Activated CD4-positive, alpha-beta memory T cell treated with anti-CD3 and anti-CD28 coated beads, Interleukin-2, amount 10 ng/mL, durations not matched to agents 7 days and 5 days (primary cell): ENCODE data around the gene CXCL11. TPM values are rescaled to one million over a fixed set of nuclear protein-coding genes. Genes with fewer than 3 reads are reported as not detected.
"Not testable (repeated sequence)": the region's sequence is repeated elsewhere in the genome, so short reads cannot be mapped to it uniquely, and the experiment has no call there.

Experiments used
- CTCF ChIA-PET: fragments of 350-600 bp; sonication (Branson Sonifier 250); formaldehyde crosslinking; loops from one replicate; lab custom pipeline; 2021; ENCODE audit warnings: antibody characterized with exemption, inconsistent platforms; lab: Charles Lee
- POLR2A ChIA-PET: fragments of 350-600 bp; sonication (Branson Sonifier 250); formaldehyde crosslinking; loops from one replicate; lab custom pipeline; 2021; ENCODE audit warnings: antibody characterized with exemption; lab: Charles Lee
- DNase-seq: peaks from one replicate; pipeline ENCODE4 v3.0.0-alpha.2; 2020
- H3K27ac Mint-ChIP-seq: one replicate; pipeline ENCODE4 v1.8.0; 2021; ENCODE audit warnings: mild to moderate bottlenecking, mixed read lengths
- H3K27me3 Mint-ChIP-seq: one replicate; pipeline ENCODE4 v1.8.0; 2021; ENCODE audit warnings: mixed read lengths
- H3K36me3 Mint-ChIP-seq: one replicate; pipeline ENCODE4 v1.8.0; 2021; ENCODE audit warnings: low read depth, mixed read lengths
- H3K4me1 Mint-ChIP-seq: one replicate; pipeline ENCODE4 v1.8.0; 2021; ENCODE audit warnings: mixed read lengths
- H3K4me3 Mint-ChIP-seq: one replicate; pipeline ENCODE4 v1.8.0; 2021; ENCODE audit warnings: mild to moderate bottlenecking, mixed read lengths
- H3K9me3 Mint-ChIP-seq: one replicate; pipeline ENCODE4 v1.8.0; 2021; ENCODE audit warnings: mixed read lengths
- total RNA-seq, 2 experiments: library from RNA; stranded (reverse); gene quantifications; one replicate each; pipeline ENCODE4 v1.2.3, GENCODE V29; 2021

Gene CXCL11
- total RNA-seq, 2 experiments from 2014 or later = 0.28 to 0.33 TPM

DNA sequence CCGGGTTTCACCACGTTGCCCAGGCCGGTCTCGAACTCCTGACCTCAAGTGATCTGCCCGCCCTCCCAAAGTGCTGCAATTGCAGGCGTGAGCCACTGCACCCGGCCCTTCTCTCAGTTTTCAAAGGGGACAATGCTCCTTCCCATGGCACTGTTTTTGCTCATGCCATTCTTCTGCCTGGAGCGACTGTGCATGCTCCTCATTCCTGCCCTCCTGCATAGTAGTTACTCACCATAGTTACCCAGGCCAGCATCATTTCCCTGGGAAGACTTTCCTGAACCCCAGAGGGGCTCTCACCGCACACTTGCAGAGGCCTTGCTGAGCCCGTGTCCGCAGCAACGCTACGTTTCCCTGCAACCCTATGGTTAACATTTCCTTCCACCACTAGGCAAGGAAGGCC lies 25.3 kb downstream of the CXCL11 start:
- no peak overlapping the region for H3K27ac Mint-ChIP-seq
- no peaks in the 10 kb centered on the region for H3K9me3 Mint-ChIP-seq
- peaks cover 5% of the 10 kb centered on the region for H3K36me3 Mint-ChIP-seq
- ChIA-PET POLR2A (no interaction called here), CTCF (interaction anchor here (1.6 kb wide), 1 partner anchor 26 kb away, joined by 4 read pairs; no protein-coding TSS in a partner anchor)
- H3K27me3 Mint-ChIP-seq = peaks cover 8% of the 10 kb centered on the region
- DNase-seq = no peak
- H3K4me3 Mint-ChIP-seq = no peak overlapping the region
- H3K4me1 Mint-ChIP-seq = peaks cover 10% of the 10 kb centered on the region

GRCh38 chr4:76009311-76009710 lies 26.6 kb downstream of the CXCL11 start:
- CTCF ChIA-PET = interaction anchor here (1.2 to 1.6 kb wide), 2 partner anchors 13 to 27 kb away, joined by 4 to 5 read pairs; no protein-coding TSS in a partner anchor
- peaks cover 2% of the 10 kb centered on the region for H3K36me3 Mint-ChIP-seq

GRCh38 chr4:76007089-76007862 lies 28.6 kb downstream of the CXCL11 start, which contains the start of gene CXCL9:
Gene CXCL9 (minus strand): TSS chr4:76007509. CDS start chr4:76007449, 60 bp downstream.
- Mint-ChIP-seq H3K27ac (no peak within 1 kb of the TSS), H3K4me1 (peaks cover 14% of the 10 kb centered on the region), H3K27me3 (peaks cover 8% of the 10 kb centered on the region), H3K4me3 (no peak within 1 kb of the TSS), H3K36me3 (no peaks in the 10 kb centered on the region), H3K9me3 (no peaks in the 10 kb centered on the region)
- ChIA-PET CTCF (interaction anchor here (1.5 kb wide), 1 partner anchor 11 kb away, joined by 5 read pairs; no protein-coding TSS in a partner anchor), POLR2A (no interaction called here)
- no peak for DNase-seq

More at GRCh38 chr4:76009311-76009710, 26.6 kb downstream of the CXCL11 start:
- no peak for DNase-seq
- no peak overlapping the region for H3K4me3 Mint-ChIP-seq
- peaks cover 8% of the 10 kb centered on the region for H3K27me3 Mint-ChIP-seq
- no peak overlapping the region for H3K27ac Mint-ChIP-seq
- POLR2A ChIA-PET = no interaction called here
- H3K9me3 Mint-ChIP-seq = no peaks in the 10 kb centered on the region
- H3K4me1 Mint-ChIP-seq = peaks cover 10% of the 10 kb centered on the region

DNA sequence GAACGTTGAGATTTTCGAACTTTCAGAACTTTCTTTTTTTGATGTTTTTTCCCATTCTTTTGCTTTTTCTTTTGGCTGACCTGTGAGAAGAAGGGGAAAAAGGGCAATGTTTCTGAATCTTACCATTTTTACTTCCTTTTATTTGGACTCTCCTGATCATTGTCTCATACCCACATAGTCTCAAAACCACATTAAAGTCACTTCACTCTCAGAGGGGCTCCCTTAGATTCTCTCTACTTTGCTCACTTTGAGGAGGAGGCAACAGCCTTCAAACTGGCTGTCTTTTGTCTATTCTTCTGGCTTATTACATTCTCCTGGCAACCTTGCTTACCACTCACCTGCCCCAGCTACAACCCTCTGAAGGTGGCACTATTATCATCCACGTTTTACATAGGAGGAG lies 32.2 kb downstream of the CXCL11 start:
- DNase-seq = no peak
- H3K36me3 Mint-ChIP-seq = no peaks in the 10 kb centered on the region
- ChIA-PET POLR2A (no interaction called here), CTCF (no interaction called here)
- H3K27ac Mint-ChIP-seq = no peak overlapping the region
- peaks cover 7% of the 10 kb centered on the region for H3K4me1 Mint-ChIP-seq
- H3K27me3 Mint-ChIP-seq = peaks cover 6% of the 10 kb centered on the region
- no peaks in the 10 kb centered on the region for H3K9me3 Mint-ChIP-seq
- no peak overlapping the region for H3K4me3 Mint-ChIP-seq

DNA sequence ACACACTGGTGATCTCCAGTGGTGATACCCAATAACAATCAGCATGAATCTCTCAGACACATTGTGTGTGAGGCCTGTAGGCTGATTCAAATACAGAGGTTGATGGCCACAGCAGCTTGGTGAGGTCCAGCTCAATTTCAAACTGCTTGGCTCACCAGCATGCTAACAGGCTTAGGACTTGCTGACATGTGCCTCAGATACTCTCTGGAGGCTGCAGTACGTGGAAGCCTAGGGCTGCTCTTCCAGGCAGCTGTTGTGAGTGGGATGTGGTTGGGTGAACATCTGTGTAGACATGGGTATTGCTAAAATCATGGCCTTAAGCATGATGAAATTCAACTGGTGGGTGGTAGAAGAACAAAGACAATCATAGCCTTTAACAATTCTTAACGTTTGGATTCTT lies 32.8 kb downstream of the CXCL11 start:
- CTCF ChIA-PET = no interaction called here
- H3K27ac Mint-ChIP-seq = no peak overlapping the region
- H3K9me3 Mint-ChIP-seq = no peaks in the 10 kb centered on the region
- H3K27me3 Mint-ChIP-seq = peaks cover 4% of the 10 kb centered on the region
- no peak overlapping the region for H3K4me3 Mint-ChIP-seq
- peaks cover 7% of the 10 kb centered on the region for H3K4me1 Mint-ChIP-seq
- no peak for DNase-seq
- no peaks in the 10 kb centered on the region for H3K36me3 Mint-ChIP-seq
- POLR2A ChIA-PET = no interaction called here

- no peaks in the 10 kb centered on the region for H3K9me3 Mint-ChIP-seq
- no peak overlapping the region for H3K4me3 Mint-ChIP-seq
- peaks cover 3% of the 10 kb centered on the region for H3K27me3 Mint-ChIP-seq
- POLR2A ChIA-PET = no interaction called here
- DNase-seq = no peak
- CTCF ChIA-PET = no interaction called here
- H3K27ac Mint-ChIP-seq = no peak overlapping the region
- H3K4me1 Mint-ChIP-seq = peaks cover 7% of the 10 kb centered on the region
- no peaks in the 10 kb centered on the region for H3K36me3 Mint-ChIP-seq
Observed at GRCh38 chr4:76002176-76002575, 33.7 kb downstream of the CXCL11 start.

DNA sequence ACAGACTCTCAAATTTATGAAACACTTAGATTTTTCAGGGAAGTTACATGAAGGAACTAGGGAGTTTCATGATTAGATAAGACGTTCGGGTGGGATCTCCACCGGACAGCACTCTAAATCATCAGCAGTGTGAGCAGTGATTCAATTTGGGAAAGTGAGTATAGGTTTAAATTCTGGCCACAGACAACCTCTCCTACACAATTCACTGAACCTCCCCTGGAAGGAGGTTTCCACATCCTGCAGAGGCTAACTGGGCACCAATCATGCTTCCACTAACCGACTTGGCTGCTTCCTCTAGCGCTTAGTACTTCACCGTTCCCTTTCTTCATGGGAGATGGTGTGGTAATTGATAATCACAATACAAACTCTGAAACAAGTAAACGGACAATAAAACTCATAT lies 34.2 kb downstream of the CXCL11 start:
- H3K9me3 Mint-ChIP-seq = no peaks in the 10 kb centered on the region
- peaks cover 7% of the 10 kb centered on the region for H3K4me1 Mint-ChIP-seq
- ChIA-PET POLR2A (no interaction called here), CTCF (interaction anchor here (0.6 kb wide), 1 partner anchor 66 kb away, joined by 3 read pairs; no protein-coding TSS in a partner anchor)
- H3K4me3 Mint-ChIP-seq = no peak overlapping the region
- DNase-seq = no peak
- no peaks in the 10 kb centered on the region for H3K27me3 Mint-ChIP-seq
- H3K36me3 Mint-ChIP-seq = no peaks in the 10 kb centered on the region
- H3K27ac Mint-ChIP-seq = no peak overlapping the region

DNA sequence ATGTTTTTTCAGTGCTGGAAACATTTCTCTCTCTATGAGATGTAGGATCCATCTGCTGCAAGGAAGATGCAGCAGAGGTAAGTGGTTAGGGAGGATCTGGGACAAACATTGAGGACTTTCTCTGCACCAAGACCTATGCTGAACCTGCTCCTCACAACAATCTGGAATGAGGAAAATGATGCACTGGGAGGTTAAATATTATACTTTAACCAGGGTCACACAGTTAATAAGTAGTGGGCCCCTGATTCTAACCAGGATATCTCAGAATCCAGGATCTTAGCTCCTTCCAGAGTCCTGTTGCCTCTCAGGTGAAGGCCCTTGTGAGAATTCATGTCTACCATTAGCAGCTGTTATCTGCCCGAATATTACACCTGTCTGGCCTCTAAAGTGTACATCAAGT lies 35.6 kb downstream of the CXCL11 start:
- Mint-ChIP-seq H3K4me1 (peaks cover 10% of the 10 kb centered on the region), H3K9me3 (no peaks in the 10 kb centered on the region), H3K36me3 (no peaks in the 10 kb centered on the region), H3K27ac (no peak overlapping the region), H3K27me3 (no peaks in the 10 kb centered on the region), H3K4me3 (no peak overlapping the region)
- ChIA-PET CTCF (interaction anchor here (1.5 kb wide), 1 partner anchor 66 kb away, joined by 4 read pairs; no protein-coding TSS in a partner anchor), POLR2A (no interaction called here)
- no peak for DNase-seq

- H3K27ac Mint-ChIP-seq, H3K4me3 Mint-ChIP-seq, H3K36me3 Mint-ChIP-seq, H3K4me1 Mint-ChIP-seq, H3K27me3 Mint-ChIP-seq, CTCF ChIA-PET, DNase-seq, POLR2A ChIA-PET, H3K9me3 Mint-ChIP-seq: not testable (repeated sequence)
Observed at GRCh38 chr4:75998525-75999147, 37.2 kb downstream of the CXCL11 start.

DNA sequence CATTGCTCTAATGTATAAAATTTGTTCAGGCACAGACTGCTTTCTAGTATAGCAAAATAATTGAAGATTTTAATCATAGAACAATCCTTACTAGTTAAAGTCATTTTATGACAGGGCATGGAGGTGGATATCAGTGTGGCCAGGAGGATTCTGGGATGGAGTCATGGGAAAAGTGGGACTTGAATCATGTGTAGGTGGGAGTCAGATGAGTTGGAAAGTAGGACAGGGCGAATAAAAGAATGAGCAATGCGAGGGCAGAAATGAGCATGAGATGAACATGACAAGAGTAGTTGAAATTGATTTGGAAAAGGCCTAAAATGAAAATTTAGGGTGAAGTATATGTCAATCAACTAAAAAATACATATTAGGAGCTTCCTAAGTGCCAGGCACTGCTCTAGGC lies 37.9 kb downstream of the CXCL11 start:
- ChIA-PET POLR2A (no interaction called here), CTCF (interaction anchor here (2.8 kb wide), 1 partner anchor 16 kb away, joined by 16 read pairs; no protein-coding TSS in a partner anchor)
- Mint-ChIP-seq H3K4me3 (no peak overlapping the region), H3K27ac (no peak overlapping the region), H3K27me3 (no peaks in the 10 kb centered on the region), H3K36me3 (no peaks in the 10 kb centered on the region), H3K9me3 (no peaks in the 10 kb centered on the region), H3K4me1 (peaks cover 8% of the 10 kb centered on the region)
- DNase-seq = no peak

GRCh38 chr4:75997081-75997480 lies 38.8 kb downstream of the CXCL11 start:
- H3K4me1 Mint-ChIP-seq = peaks cover 3% of the 10 kb centered on the region
- DNase-seq = no peak
- no peaks in the 10 kb centered on the region for H3K36me3 Mint-ChIP-seq
- ChIA-PET CTCF (interaction anchor here (0.7 to 3.2 kb wide), 12 partner anchors 12 to 630 kb away, joined by 3 to 34 read pairs (median 10); no protein-coding TSS in a partner anchor), POLR2A (no interaction called here)
- H3K9me3 Mint-ChIP-seq = no peaks in the 10 kb centered on the region
- H3K4me3 Mint-ChIP-seq = no peak overlapping the region
- H3K27me3 Mint-ChIP-seq = no peaks in the 10 kb centered on the region
- no peak overlapping the region for H3K27ac Mint-ChIP-seq

- POLR2A ChIA-PET = interaction anchor here (0.7 to 1.6 kb wide), 4 partner anchors 55 to 153 kb away, joined by 3 to 8 read pairs (median 4); partner anchors contain the start of genes NAAA and NUP54
- DNase-seq = no peak
- peaks cover 1% of the 10 kb centered on the region for H3K36me3 Mint-ChIP-seq
- H3K27me3 Mint-ChIP-seq = no peaks in the 10 kb centered on the region
- no peak overlapping the region for H3K4me3 Mint-ChIP-seq
- H3K27ac Mint-ChIP-seq = no peak overlapping the region
- no peaks in the 10 kb centered on the region for H3K9me3 Mint-ChIP-seq
- peaks cover 12% of the 10 kb centered on the region for H3K4me1 Mint-ChIP-seq
- CTCF ChIA-PET = interaction anchor here (0.6 to 3.2 kb wide), 35 partner anchors 9 to 382 kb away, joined by 3 to 34 read pairs (median 5); partner anchors contain the start of genes ART3, CXCL9, NAAA and NUP54
Observed at GRCh38 chr4:75995727-75996126, 40.1 kb downstream of the CXCL11 start.

GRCh38 chr4:75992462-75992861 lies 43.4 kb downstream of the CXCL11 start:
- H3K36me3 Mint-ChIP-seq = peaks cover 19% of the 10 kb centered on the region
- ChIA-PET POLR2A (interaction anchor here (1.2 to 2.2 kb wide), 2 partner anchors 52 to 156 kb away, joined by 3 to 25 read pairs; partner anchors contain the start of genes NAAA and NUP54), CTCF (interaction anchor here (0.6 to 2.0 kb wide), 5 partner anchors 54 to 380 kb away, joined by 3 to 7 read pairs (median 3); no protein-coding TSS in a partner anchor)
- H3K4me1 Mint-ChIP-seq = peaks cover 35% of the 10 kb centered on the region
- no peak overlapping the region for H3K27ac Mint-ChIP-seq
- no peaks in the 10 kb centered on the region for H3K9me3 Mint-ChIP-seq
- no peak for DNase-seq
- no peak overlapping the region for H3K4me3 Mint-ChIP-seq
- H3K27me3 Mint-ChIP-seq = no peaks in the 10 kb centered on the region
